ENCODE results near the gene KLF9.
"Not testable (repeated sequence)": the region's sequence is repeated elsewhere in the genome, so short reads cannot be mapped to it uniquely, and the experiment has no call there.

The KLF9 gene

GRCh38 chr9:70403166-70403565 is 11.3 kb downstream of the KLF9 start:
- no peak for DNase-seq

DNA sequence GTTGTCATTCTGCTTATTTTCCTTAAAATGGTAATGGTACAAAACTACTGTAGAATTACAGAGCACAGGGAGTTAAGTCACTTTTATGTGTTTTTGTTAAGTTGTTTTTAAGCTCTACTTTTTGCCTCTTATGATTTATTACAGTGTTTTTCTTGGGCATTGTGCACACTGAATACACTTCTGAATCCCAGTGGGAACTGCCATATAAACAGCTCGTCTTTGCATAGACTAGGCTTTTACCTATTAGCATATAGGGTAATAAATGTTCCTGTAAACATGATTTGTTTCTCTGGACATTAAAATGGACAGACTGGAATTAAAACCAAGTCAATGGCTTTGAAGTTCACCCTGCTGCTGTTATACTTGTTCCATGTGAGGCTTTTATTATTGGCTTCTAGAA is 12.2 kb downstream of the KLF9 start:
- DNase-seq, result no peak

- not testable (repeated sequence) for DNase-seq
Observed at GRCh38 chr9:70401241-70401640, 13.2 kb downstream of the KLF9 start.

DNA sequence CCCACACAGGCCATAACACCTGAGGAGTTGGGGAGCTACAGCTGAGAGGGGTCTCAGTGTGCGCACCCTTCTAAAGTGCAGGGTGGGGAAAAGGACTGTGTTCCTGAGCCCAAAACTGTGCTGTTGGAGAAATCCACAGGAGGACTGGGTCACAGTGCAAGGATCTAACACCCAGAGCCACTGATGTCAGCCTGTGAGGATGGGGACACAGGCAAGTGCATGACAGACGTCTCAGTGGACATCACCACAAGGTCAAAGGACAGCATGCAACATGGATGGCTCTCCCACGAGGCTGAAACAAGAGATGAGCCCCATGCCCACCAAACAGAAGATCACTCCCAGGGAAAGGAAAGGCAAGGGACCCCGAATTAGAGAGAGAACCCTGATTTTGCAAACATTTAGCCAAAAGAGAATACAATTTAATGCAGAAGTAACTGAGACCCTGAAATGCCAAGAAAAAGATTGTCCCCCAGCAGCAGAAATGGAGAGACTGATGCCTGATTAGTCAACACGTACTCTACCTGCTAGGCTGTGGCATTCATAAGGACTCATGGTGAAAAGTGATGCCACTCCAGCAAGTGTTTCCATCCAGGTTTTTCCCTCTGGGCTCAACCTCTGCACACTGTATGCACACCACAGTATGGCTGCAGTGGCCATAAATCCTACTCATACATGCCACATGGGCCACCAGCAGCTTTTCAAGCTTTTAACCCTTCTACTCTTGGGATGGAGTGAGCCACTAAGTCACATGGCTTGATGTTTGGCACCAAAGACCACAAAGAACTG is 14.2 kb downstream of the KLF9 start:
- no peak for DNase-seq

DNA sequence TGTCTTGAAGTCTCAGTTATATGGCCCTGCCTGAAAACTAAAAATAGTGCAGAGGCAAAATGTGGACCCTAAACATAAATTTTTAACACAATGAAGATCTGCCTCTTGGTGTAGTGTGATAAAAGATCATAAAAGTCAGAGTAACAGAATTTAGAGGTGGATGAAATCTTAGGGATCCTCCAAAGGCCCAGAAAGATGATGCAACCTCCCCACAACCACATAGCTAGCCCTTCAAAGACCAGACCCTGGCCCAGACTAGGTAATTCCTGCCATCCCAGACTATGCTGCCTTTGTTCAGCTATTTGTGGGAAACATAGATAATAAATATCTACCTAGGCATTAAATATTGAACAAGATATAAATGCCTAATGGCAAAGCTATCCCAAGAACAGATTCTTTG is 15.3 kb downstream of the KLF9 start:
- no peak for DNase-seq

- DNase-seq, result no peak
Observed at GRCh38 chr9:70398145-70398556, 16.3 kb downstream of the KLF9 start.

GRCh38 chr9:70395652-70396051 is 18.8 kb downstream of the KLF9 start:
- no peak for DNase-seq

- no peak for DNase-seq
Observed at GRCh38 chr9:70392850-70393249, 21.6 kb downstream of the KLF9 start.

DNA sequence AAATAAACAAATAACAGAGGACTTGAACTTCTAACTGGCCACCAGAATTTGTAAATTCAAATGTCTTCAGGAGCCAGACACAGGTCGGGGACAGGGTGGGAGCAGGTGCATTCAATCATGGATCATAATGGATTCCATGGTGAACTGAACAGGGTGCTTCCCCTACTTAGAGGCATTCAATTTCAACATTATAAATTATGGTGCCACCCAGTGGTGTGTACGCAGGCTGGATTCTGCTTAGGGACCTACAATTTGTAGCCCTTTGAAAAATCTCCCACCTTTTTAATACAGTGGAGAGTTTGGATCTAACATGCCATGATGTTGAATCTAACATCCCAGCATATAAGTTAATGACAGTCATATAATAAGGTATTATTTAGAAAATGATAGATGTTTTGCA is 22.3 kb downstream of the KLF9 start:
- no peak for DNase-seq

DNA sequence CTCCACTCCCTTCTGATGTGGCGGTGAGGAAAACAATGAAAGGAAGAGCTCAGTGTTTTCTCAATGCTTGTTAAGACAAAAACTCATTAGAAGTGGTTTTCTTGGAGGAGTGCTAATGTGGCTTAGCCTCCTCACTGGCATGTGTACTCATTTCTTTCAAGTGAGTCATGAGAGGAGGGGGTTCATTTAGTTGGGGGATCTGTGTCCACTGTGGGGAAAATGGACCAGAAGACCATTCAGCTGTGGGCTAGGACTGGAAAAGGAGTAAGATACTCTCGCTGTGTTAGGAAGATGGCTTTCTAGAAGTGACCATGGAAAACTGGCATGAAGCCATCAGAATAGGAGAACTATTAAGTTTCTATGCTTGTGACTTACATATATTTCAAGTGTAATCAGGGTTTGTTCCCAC is 23.5 kb downstream of the KLF9 start:
- DNase-seq, result no peak

DNA sequence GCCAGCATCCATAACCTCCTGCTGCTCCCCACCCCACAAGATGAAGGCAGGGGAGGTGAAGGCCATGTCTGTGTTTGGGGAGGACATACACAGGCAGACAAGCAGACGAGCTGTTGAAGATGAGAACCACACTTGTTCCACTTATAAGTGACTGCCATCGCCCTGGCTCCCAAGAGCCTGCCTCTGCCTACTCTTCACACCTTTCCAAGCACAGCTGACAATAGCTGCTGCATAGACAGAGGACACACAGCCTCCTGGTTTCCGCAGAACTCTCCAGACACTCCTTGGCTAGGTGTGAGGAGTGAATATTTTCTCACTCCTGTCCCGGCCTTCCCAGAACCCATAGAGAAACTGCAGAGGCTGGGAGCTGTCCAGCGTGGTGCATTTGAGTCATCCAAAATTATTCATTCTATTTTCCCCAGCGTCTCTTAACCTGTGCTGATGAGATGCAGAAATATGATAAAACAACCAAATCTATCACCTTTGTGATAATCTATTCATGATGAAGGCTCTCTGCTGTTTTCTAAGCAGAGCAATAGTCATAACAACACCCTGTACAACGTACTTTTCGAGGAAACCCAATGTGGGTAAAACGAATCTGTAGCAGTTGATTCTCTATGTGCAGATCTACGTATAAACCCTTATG is 24.7 kb downstream of the KLF9 start:
- DNase-seq, result no peak

DNA sequence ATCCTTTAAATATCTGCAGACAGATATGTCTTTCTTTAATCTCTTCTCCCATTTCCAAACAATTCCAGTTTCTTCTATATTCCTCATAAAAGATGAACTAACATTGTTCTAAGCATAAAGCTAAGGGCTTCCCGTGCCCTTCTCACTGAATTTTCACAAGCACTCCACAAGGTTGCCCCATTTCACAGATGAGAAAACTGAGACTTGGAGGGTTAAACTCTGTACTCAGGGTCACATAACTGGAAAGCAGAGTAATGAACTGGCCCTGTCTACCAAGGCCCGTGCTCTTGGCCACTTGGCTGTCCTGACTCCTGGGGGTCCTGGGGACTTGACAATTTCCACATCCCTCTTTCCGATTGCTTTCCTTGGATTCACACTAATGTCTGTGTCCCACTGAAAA is 25.3 kb downstream of the KLF9 start:
- no peak for DNase-seq

DNA sequence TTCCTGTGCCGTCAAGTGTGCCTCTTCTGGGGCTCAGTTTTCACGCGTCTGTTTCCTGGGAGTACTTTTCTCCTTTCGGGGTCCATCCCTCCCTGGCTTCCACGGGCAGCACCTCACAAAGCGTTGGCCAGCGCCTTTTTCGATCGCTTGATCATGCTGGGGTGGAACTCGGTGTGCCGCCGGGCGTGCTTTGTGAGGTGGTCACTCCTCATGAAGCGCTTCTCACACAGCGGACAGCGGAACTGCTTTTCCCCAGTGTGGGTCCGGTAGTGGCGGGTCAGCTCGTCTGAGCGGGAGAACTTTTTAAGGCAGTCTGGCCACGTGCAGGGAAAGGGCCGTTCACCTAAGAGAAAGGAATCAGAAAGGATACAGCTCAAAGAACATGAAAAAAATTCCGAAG is 26.8 kb downstream of the KLF9 start:
- no peak for DNase-seq

GRCh38 chr9:70385426-70385825 is 29.0 kb downstream of the KLF9 start:
- no peak for DNase-seq

- no peak for DNase-seq
Observed at GRCh38 chr9:70382709-70383605, 31.5 kb downstream of the KLF9 start.

DNA sequence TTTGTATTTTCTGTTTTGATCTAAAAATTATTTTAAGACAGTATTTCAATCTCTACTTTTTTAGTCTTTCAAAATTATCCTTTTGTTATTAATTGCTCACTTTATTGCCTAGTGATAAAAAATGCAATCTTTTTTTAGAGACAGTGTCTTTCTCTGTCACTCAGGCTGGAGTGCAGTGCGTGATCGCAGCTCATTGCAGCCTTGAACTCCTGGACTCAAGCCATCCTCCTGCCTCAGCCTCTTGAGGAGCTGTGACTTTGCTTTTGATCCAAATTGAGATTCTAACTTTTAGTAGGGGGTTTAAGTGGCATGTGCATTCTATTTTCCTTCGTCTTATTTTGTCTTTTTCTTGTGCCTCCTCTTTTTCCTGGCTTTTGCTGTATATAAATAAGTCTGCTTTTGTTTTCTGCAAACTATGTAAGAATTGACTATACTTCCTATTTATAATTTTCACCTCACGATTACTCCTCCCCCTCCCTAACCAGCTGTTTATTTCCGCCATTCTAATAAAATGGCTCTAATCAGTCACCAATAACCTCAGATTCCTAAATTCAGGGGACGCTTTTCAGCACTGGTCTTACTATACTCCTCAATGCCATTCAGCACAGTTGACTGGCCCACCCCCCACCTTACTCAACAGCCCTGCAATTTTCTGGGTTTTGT is 32.3 kb downstream of the KLF9 start:
- DNase-seq, result no peak

DNA sequence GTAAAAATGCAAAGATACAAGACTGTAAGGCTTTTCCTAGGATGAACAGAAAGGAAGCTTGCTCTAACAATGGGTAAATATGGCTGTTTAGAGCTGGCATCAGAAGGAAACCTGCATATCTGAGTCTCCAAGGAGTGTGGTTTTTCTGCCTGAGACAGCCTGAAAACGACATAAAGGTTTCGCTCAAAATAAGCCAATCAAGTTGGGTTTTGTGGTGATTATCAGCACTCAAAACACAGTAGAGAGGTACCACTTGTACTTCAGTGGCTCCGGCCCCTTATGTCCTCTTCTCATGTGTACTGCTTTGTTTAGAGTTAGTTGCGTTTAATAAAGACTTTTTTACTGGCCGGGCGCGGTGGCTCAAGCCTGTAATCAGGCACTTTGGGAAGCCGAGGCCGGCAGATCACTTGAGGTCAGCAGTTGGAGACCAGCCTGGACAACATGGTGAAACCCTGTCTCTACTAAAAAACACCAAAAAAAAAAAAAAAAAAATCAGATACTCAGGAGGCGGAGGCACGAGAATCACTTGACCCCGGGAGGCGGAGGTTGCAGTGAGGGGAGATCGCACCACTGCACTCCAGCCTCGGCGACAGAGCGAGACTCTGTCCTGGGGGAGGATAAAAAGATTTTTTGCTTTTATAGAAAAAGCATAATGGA is 39.4 kb downstream of the KLF9 start:
- DNase-seq, result no peak

DNA sequence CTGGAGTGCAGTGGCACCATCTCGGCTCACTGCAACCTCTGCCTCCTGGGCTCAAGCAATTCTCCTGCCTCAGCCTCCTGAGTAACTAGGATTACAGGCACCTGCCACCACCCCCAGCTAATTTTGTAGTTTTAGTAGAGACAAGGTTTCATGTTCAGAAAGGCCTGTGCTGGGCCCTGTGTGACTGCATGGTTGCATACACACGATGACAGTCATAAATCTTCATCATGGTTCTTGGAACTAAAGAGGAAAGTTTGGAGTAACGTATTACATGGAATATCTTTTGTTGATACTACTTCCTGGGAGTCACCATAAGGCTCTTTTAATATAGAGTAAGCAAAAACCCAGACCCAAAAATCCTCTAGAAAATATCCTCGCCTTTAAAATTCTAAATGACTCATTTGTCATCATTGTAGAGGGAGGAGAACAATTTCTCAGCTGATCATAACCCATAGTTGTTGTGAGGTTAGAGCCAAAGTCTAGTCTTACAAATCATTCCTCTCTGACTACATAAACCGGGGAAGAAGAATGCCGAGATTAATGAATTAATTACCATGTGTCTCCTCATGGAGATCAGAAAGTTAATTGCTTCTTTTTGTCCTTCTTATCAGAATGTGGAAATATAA is 47.0 kb downstream of the KLF9 start:
- DNase-seq, result no peak

DNA sequence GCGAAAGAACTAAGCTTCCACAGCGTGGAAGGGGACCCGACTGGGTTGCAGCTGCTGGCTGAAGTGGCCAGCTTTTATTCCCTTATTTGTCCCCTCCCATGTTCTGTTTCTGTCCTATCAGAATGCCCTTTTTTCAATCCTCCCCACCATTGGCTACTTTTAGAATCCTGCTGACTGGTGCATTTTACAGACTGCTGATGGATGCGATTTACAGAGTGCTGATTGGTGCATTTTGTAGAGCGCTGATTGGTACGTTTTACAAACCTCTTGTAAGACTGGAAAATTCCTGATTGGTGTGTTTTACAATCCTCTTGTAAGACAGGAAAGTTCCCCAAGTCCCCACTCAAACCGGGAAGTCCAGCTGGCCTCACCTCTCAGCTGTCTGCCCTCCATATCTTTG is 50.7 kb downstream of the KLF9 start:
- no peak for DNase-seq

DNA sequence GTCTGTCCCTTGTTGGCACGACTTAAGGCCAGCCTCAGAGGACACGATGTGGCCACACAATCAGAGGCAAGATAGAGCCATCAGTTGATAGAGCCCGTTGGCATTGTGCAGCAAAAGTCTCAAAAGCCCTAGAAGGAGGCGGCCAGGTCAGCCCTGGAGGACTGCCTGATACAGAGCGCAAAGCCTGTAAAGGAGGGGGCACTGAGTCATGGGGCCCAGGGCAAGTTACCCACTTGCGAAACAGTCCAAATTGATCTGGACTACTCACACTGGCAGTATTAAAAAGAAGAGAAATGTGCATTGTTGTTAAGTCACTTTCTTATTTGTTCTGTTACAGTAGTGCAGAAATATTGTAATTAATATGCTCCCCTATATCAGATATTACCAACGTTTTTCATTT is 51.5 kb downstream of the KLF9 start:
- no peak for DNase-seq

DNA sequence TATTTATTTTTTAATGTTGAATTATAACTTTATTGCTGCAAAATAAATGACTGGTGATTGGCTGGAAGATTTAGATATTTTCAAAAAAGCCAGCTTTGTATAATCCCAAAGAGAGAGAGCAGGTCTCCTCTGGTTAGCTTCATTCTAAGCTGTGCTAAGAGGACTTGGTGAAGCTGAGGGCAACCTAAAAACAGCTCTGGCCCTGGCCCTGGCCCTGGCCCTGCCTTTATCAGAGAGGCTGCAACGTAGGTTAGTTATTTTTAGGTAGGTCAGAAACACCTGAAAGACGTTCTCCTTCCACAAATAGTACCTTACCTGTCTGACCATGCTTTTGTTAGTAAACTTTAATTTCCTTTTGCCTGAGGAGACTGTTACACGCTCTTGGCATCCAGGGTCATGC is 58.7 kb downstream of the KLF9 start:
- DNase-seq, result no peak

DNA sequence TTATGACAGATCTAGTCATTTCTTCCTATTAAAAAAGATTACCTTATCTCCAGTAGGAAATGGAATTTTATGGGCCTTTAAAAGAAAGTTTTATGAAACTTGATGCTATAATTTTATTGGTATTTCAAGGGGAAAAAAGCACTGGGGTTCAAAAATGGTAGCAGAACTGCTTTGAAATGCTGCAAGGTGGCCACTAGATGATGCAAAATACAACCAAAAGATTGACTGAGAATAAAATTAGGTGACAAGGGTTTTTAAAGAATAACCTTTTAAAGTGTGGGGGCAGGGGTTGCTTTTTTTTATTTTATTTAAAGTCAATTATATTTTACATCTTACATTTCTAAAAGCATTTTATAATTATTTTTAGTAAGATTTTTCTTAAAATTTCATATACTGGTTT is 61.7 kb downstream of the KLF9 start:
- no peak for DNase-seq
